A549 (cell line): Measurements from ENCODE around the gene SRRM2. TPM values are rescaled to one million over a fixed set of nuclear protein-coding genes. Genes with fewer than 3 reads are reported as not detected.

Experiments
- ATAC-seq, 2 experiments: fragments of 200-7000 bp in 1 of 2; fragments of >200 bp in 1 of 2; cut with Nextera tagmentation in 1 of 2; cut with Tn5 transposase in 1 of 2; 3 replicates each; pipeline versions ENCODE4 v1.8.0 to v1.9.1; 2018 to 2020; ENCODE audit warnings: mild to moderate bottlenecking in 1 of 2, moderate library complexity in 1 of 2
- CTCF ChIA-PET: fragments of 300-600 bp; sonication (Branson Sonifier 250); formaldehyde crosslinking; extraction: SDS; loops from one replicate; lab custom pipeline; 2021; ENCODE audit warnings: antibody characterized with exemption, inconsistent platforms; lab: Yijun Ruan, JAX
- POLR2A ChIA-PET: fragments of 350-600 bp; formaldehyde crosslinking; extraction: SDS; loops from one replicate; lab custom pipeline; 2021; ENCODE audit warnings: antibody characterized with exemption, inconsistent platforms; lab: Yijun Ruan, JAX
- DNase-seq, 2 experiments: peaks; one replicate each; pipeline versions ENCODE4 v3.0.0 to v3.0.0-alpha.2; 2011 to 2016; ENCODE audit warnings: low read depth in 1 of 2, low spot score in 1 of 2
- FAIRE-seq: peaks from 2 replicates; lab custom pipeline; 2011; peaks lifted over from hg19 to GRCh38; lab: Jason Lieb, UNC
- H3K27ac ChIP-seq, 2 experiments: fragments of >200 bp; sonication (Bioruptor Twin); formaldehyde crosslinking; 3 replicates each; pipeline ENCODE4 v1.5.1; 2016 to 2017
- H3K4me1 ChIP-seq: fragments of >200 bp; sonication (Bioruptor Twin); formaldehyde crosslinking; 3 replicates; pipeline ENCODE4 v1.6.1; 2016
- H3K4me2 ChIP-seq: fragments of >200 bp; sonication (Bioruptor Twin); formaldehyde crosslinking; 3 replicates; pipeline ENCODE4 v1.6.1; 2016
- H3K4me3 ChIP-seq: fragments of >200 bp; sonication (Bioruptor Twin); formaldehyde crosslinking; 3 replicates; pipeline ENCODE4 v1.5.1; 2016
- H3K9me3 ChIP-seq: fragments of >200 bp; sonication (Bioruptor Twin); formaldehyde crosslinking; 3 replicates; pipeline ENCODE4 v1.6.1; 2016
- CBX8 ChIP-seq: fragments of 200-600 bp; sonication (generic); IDR thresholded peaks from 2 replicates; pipeline ENCODE4 v1.6.1; 2016
- CEBPB ChIP-seq, 2 experiments: fragments of >200 bp in 1 of 2; sonication (Bioruptor Twin) in 1 of 2; formaldehyde crosslinking in 1 of 2; IDR thresholded peaks; 2 replicates each; pipeline ENCODE4 v1.6.1; 2012 to 2016
- E2F6 ChIP-seq: IDR thresholded peaks from 2 replicates; pipeline ENCODE4 v1.6.1; 2012; ENCODE audit warnings: low read depth, borderline replicate concordance
- FOSL2 ChIP-seq, 2 experiments: fragments of 450-650 bp in 1 of 2; fragments of >200 bp in 1 of 2; sonication (Bioruptor Twin) in 1 of 2; formaldehyde crosslinking; IDR thresholded peaks; 2 replicates each; pipeline versions ENCODE4 v1.5.0 to v1.6.1; 2016 to 2020; ENCODE audit warnings: mild to moderate bottlenecking in 1 of 2, moderate library complexity in 1 of 2
- FOXS1 ChIP-seq: fragments of 250-450 bp; sonication (Bioruptor Pico); IDR thresholded peaks from 2 replicates; pipeline ENCODE4 v1.5.0; 2020; ENCODE audit warnings: mild to moderate bottlenecking, moderate library complexity
- HDAC2 ChIP-seq: fragments of 200-600 bp; sonication (generic); IDR thresholded peaks from 2 replicates; pipeline ENCODE4 v1.6.1; 2016
- HEYL ChIP-seq: fragments of 250-450 bp; sonication (Bioruptor Pico); IDR thresholded peaks from 2 replicates; pipeline ENCODE4 v1.8.0; 2021; ENCODE audit warnings: mild to moderate bottlenecking, moderate library complexity
- JUN ChIP-seq, 2 experiments: fragments of >200 bp; sonication (Bioruptor Twin); formaldehyde crosslinking; IDR thresholded peaks; 2 replicates in 1 of 2; 3 replicates in 1 of 2; pipeline ENCODE4 v1.6.1; 2016 to 2017
- JUNB ChIP-seq: fragments of >200 bp; sonication (Bioruptor Twin); formaldehyde crosslinking; IDR thresholded peaks from 2 replicates; pipeline ENCODE4 v1.6.1; 2016
- KDM1A ChIP-seq: fragments of 200-600 bp; sonication (generic); IDR thresholded peaks from 2 replicates; pipeline ENCODE4 v1.6.1; 2016; ENCODE audit warnings: low read depth, mild to moderate bottlenecking
- MAFK ChIP-seq: fragments of 450-650 bp; IDR thresholded peaks from 2 replicates; pipeline ENCODE4 v1.6.1; 2014; ENCODE audit not compliant: partially characterized antibody
- MAZ ChIP-seq: fragments of 150-350 bp; IDR thresholded peaks from 2 replicates; pipeline ENCODE4 v1.6.1; 2014; ENCODE audit warnings: antibody characterized with exemption, low read depth, low read length, borderline replicate concordance
- NPAS2 ChIP-seq: fragments of 250-450 bp; sonication (Bioruptor Pico); IDR thresholded peaks from 2 replicates; pipeline ENCODE4 v1.8.0; 2022; ENCODE audit warnings: mild to moderate bottlenecking, moderate library complexity, borderline replicate concordance
- NR3C1 ChIP-seq: fragments of >200 bp; sonication (Bioruptor Twin); formaldehyde crosslinking; IDR thresholded peaks from 3 replicates; pipeline ENCODE4 v1.6.1; 2017
- PHF8 ChIP-seq: fragments of 200-600 bp; sonication (generic); IDR thresholded peaks from 2 replicates; pipeline ENCODE4 v1.6.1; 2016; ENCODE audit warnings: low read depth, mild to moderate bottlenecking, antibody characterized with exemption, moderate library complexity, borderline replicate concordance
- POLR2A ChIP-seq: IDR thresholded peaks from 2 replicates; pipeline ENCODE4 v1.6.1; 2012; ENCODE audit warnings: mild to moderate bottlenecking, low read length
- SREBF2 ChIP-seq: fragments of 450-650 bp; IDR thresholded peaks from 2 replicates; pipeline ENCODE4 v1.6.1; 2014; ENCODE audit warnings: mild to moderate bottlenecking, moderate library complexity
- TFCP2L1 ChIP-seq: fragments of 250-450 bp; sonication (Bioruptor Pico); IDR thresholded peaks from 2 replicates; pipeline ENCODE4 v1.5.0; 2021; ENCODE audit warnings: mild to moderate bottlenecking
- TP53 ChIP-seq: fragments of 250-450 bp; sonication (Bioruptor Pico); IDR thresholded peaks from 2 replicates; pipeline ENCODE4 v1.5.0; 2021; ENCODE audit warnings: mild to moderate bottlenecking, moderate library complexity
- USF2 ChIP-seq: fragments of 450-650 bp; IDR thresholded peaks from 2 replicates; pipeline ENCODE4 v1.6.1; 2014; ENCODE audit warnings: antibody characterized with exemption
- ZNF302 ChIP-seq: fragments of 250-450 bp; sonication (Bioruptor Pico); IDR thresholded peaks from 2 replicates; pipeline ENCODE4 v1.9.0; 2021; ENCODE audit warnings: inconsistent platforms, mild to moderate bottlenecking, moderate library complexity
- ZSCAN20 ChIP-seq: fragments of 250-450 bp; sonication (Bioruptor Pico); IDR thresholded peaks from 2 replicates; pipeline ENCODE4 v1.8.0; 2022; ENCODE audit warnings: mild to moderate bottlenecking, moderate library complexity
- WGBS: methylation state at CpG from one replicate; pipeline ENCODE4 v1.1.6; 2017; ENCODE audit errors: missing lambda C conversion rate; 5-methylcytosine and 5-hydroxymethylcytosine counted together
- polyA plus RNA-seq, 4 experiments: library from polyadenylated mRNA; depleted of rRNA in 3 of 4; stranded (reverse); fragments of >200 nt; fragmentation: RNase III in 1 of 4; extraction: RNeasy Plus Mini Kit Qiagen cat#74134 plus additional on column Dnase treatment in 1 of 4; gene quantifications; 2 replicates in 3 of 4; 3 replicates in 1 of 4; pipeline ENCODE4 v1.2.3, GENCODE V29; 2011 to 2017
- TF ChIP-seq, protein P1 (sequence below): fragments of 200-600 bp; sonication (generic); IDR thresholded peaks from 2 replicates; pipeline ENCODE4 v1.6.1; 2016; ENCODE audit warnings: antibody characterized with exemption, mild to moderate bottlenecking, moderate library complexity
- TF ChIP-seq, protein P2 (sequence below): IDR thresholded peaks from 2 replicates; pipeline ENCODE4 v1.6.1; 2012
- TF ChIP-seq, protein P3 (sequence below): fragments of 250-450 bp; sonication (Bioruptor Pico); IDR thresholded peaks from 2 replicates; pipeline ENCODE4 v1.5.0; 2020; ENCODE audit warnings: low read depth, mild to moderate bottlenecking, moderate library complexity

Gene SRRM2
- polyA plus RNA-seq, 2 of the 4 experiments (the other 2 are of a cell fraction) = 167 to 512 TPM

- FAIRE-seq (no peak), ATAC-seq (no peak), DNase-seq (no peak)
- H3K4me3 ChIP-seq = no peak overlapping the region
- ChIA-PET CTCF (interaction anchor here (1.5 kb wide), 1 partner anchor 20 kb away, joined by 3 read pairs; no protein-coding TSS in a partner anchor), POLR2A (interaction anchor here (0.8 kb wide), 1 partner anchor 43 kb away, joined by 3 read pairs; the partner anchor contains the start of gene KCTD5)
- no peaks in the 10 kb centered on the region for H3K9me3 ChIP-seq
- WGBS = 55% methylated on average over 15 of the region's 16 CpGs
- H3K4me2 ChIP-seq = no peak overlapping the region
- H3K4me1 ChIP-seq = peaks cover 16% of the 10 kb centered on the region; the same call in 2 of the 3 replicates
- H3K27ac ChIP-seq = no peak overlapping the region
- TF ChIP-seq KDM1A = no peak
- no peak for TF ChIP-seq ZNF302 (CRISPR knock-in tag)
- no peak for TF ChIP-seq CEBPB (IDR thresholded peaks at IDR 0.05)
- no peak for TF ChIP-seq HEYL (CRISPR knock-in tag)
- no peak for TF ChIP-seq POLR2A
- TF ChIP-seq NPAS2 (CRISPR knock-in tag) = no peak
- no peak for TF ChIP-seq NR3C1
- no peak for TF ChIP-seq CBX8
- TF ChIP-seq, protein P1, sequence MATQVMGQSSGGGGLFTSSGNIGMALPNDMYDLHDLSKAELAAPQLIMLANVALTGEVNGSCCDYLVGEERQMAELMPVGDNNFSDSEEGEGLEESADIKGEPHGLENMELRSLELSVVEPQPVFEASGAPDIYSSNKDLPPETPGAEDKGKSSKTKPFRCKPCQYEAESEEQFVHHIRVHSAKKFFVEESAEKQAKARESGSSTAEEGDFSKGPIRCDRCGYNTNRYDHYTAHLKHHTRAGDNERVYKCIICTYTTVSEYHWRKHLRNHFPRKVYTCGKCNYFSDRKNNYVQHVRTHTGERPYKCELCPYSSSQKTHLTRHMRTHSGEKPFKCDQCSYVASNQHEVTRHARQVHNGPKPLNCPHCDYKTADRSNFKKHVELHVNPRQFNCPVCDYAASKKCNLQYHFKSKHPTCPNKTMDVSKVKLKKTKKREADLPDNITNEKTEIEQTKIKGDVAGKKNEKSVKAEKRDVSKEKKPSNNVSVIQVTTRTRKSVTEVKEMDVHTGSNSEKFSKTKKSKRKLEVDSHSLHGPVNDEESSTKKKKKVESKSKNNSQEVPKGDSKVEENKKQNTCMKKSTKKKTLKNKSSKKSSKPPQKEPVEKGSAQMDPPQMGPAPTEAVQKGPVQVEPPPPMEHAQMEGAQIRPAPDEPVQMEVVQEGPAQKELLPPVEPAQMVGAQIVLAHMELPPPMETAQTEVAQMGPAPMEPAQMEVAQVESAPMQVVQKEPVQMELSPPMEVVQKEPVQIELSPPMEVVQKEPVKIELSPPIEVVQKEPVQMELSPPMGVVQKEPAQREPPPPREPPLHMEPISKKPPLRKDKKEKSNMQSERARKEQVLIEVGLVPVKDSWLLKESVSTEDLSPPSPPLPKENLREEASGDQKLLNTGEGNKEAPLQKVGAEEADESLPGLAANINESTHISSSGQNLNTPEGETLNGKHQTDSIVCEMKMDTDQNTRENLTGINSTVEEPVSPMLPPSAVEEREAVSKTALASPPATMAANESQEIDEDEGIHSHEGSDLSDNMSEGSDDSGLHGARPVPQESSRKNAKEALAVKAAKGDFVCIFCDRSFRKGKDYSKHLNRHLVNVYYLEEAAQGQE = no peak
- no peak for TF ChIP-seq E2F6
- no peak for TF ChIP-seq PHF8
- TF ChIP-seq MAZ = no peak
- no peak for TF ChIP-seq JUNB
- no peak for TF ChIP-seq TP53 (CRISPR knock-in tag)
- no peak for TF ChIP-seq MAFK
- TF ChIP-seq ZSCAN20 (CRISPR knock-in tag) = no peak
- no peak for TF ChIP-seq TFCP2L1
- no peak for TF ChIP-seq SREBF2
- TF ChIP-seq USF2 = no peak
These were observed 27.6 kb upstream of the SRRM2 start for GRCh38 chr16:2724816-2725348.

GRCh38 chr16:2726923-2727322, 25.5 kb upstream of the SRRM2 start:
- Histone ChIP-seq H3K4me2 (no peak overlapping the region), H3K4me1 (peaks cover 7% of the 10 kb centered on the region; the same call in 2 of the 3 replicates), H3K4me3 (no peak overlapping the region), H3K9me3 (no peaks in the 10 kb centered on the region), H3K27ac (no peak overlapping the region)
- POLR2A ChIA-PET = no interaction called here
- no peak for DNase-seq
- CTCF ChIA-PET = interaction anchor here (1.1 to 1.4 kb wide), 2 partner anchors 8 to 141 kb away, joined by 3 to 4 read pairs; no protein-coding TSS in a partner anchor
- FAIRE-seq = no peak
- WGBS = 65% methylated on average over 5 of the region's 5 CpGs
- no peak for TF ChIP-seq JUN (IDR thresholded peaks at IDR 0.05)
- TF ChIP-seq HDAC2 = no peak
- TF ChIP-seq, protein P2, sequence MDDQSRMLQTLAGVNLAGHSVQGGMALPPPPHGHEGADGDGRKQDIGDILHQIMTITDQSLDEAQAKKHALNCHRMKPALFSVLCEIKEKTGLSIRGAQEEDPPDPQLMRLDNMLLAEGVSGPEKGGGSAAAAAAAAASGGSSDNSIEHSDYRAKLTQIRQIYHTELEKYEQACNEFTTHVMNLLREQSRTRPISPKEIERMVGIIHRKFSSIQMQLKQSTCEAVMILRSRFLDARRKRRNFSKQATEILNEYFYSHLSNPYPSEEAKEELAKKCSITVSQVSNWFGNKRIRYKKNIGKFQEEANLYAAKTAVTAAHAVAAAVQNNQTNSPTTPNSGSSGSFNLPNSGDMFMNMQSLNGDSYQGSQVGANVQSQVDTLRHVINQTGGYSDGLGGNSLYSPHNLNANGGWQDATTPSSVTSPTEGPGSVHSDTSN = no peak
- TF ChIP-seq FOSL2 (IDR thresholded peaks at IDR 0.05) = no peak
- TF ChIP-seq FOSL2 (CRISPR knock-in tag; IDR thresholded peaks at IDR 0.05) = no peak
- TF ChIP-seq FOXS1 = no peak
- no peak for TF ChIP-seq ZNF302 (CRISPR knock-in tag)
- TF ChIP-seq, protein P3, sequence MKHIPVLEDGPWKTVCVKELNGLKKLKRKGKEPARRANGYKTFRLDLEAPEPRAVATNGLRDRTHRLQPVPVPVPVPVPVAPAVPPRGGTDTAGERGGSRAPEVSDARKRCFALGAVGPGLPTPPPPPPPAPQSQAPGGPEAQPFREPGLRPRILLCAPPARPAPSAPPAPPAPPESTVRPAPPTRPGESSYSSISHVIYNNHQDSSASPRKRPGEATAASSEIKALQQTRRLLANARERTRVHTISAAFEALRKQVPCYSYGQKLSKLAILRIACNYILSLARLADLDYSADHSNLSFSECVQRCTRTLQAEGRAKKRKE (CRISPR knock-in tag) = no peak
- 0 out of 6 replicates have a peak, but pooled peaks have one; percentile 23 to 60 for ATAC-seq
